Gastrocnemius medialis (tissue), 4 donors: Measurements from ENCODE around the gene BST2. TPM values are rescaled to one million over a fixed set of nuclear protein-coding genes. Genes with fewer than 3 reads are reported as not detected.

Source experiments
- ATAC-seq, 2 donors: fragments of 150-250 bp; one replicate each; pipeline ENCODE4 v1.9.1; 2016
- DNase-seq, 2 donors: peaks; one replicate each; pipeline ENCODE4 v3.0.0-alpha.2; 2019
- H3K27ac ChIP-seq, 4 donors: fragments of 200-600 bp; sonication (generic); 1 replicate in 1 of 4; 2 replicates in 3 of 4; pipeline ENCODE4 v1.5.1; 2016 to 2018; ENCODE audit warnings: mild to moderate bottlenecking in 2 of 4, moderate library complexity in 1 of 4
- H3K27me3 ChIP-seq, 3 donors: fragments of 200-600 bp; sonication (generic) in 2 of 3; 1 replicate in 1 of 3; 2 replicates in 2 of 3; pipeline versions ENCODE4 v1.5.1 to v1.6.0; 2016 to 2019; ENCODE audit warnings: mild to moderate bottlenecking in 1 of 3, moderate library complexity in 1 of 3
- H3K36me3 ChIP-seq, 2 donors: fragments of 200-600 bp; sonication (generic) in 1 of 2; one replicate each; pipeline ENCODE4 v1.5.1; 2017 to 2018
- H3K4me1 ChIP-seq, 2 donors: fragments of 200-600 bp; sonication (generic) in 1 of 2; one replicate each; pipeline ENCODE4 v1.5.1; 2016 to 2017; ENCODE audit warnings: mild to moderate bottlenecking in 2 of 2
- H3K4me3 ChIP-seq, 4 donors: fragments of 200-600 bp; sonication (generic) in 3 of 4; 1 replicate in 1 of 4; 2 replicates in 3 of 4; pipeline ENCODE4 v1.5.1; 2016 to 2019; ENCODE audit warnings: mild to moderate bottlenecking in 2 of 4
- H3K9me3 ChIP-seq, 3 donors: fragments of 200-600 bp; sonication (generic) in 2 of 3; 1 replicate in 1 of 3; 2 replicates in 2 of 3; pipeline ENCODE4 v1.5.1; 2016 to 2019
- POLR2A ChIP-seq, 2 donors: fragments of 450-650 bp; IDR thresholded peaks; one replicate each; pipeline ENCODE4 v1.6.1; 2017; ENCODE audit warnings: antibody characterized with exemption in 2 of 2, mild to moderate bottlenecking in 2 of 2, moderate library complexity in 2 of 2
- in situ Hi-C, 4 donors: fragments of 200-750 bp; cut with MboI; loops; one replicate each; pipeline versions ENCODE4 v1.15.0 to v1.8.0; 2017; ENCODE audit warnings: low sequenced_read_pairs in 4 of 4
- intact Hi-C: fragments of 100-400 bp; cut with DNase I; formaldehyde crosslinking; loops from one replicate; pipeline ENCODE4 v1.15.1; 2023; ENCODE audit warnings: low total_unique reads
- total RNA-seq, 4 donors: library from RNA; depleted of rRNA; stranded (reverse); fragments of >200 nt; gene quantifications; one replicate each; pipeline versions ENCODE4 v1.1.0 to v1.2.3, GENCODE V29; 2016
- TF ChIP-seq, protein P1 (sequence below), 5 experiments: fragments of 450-650 bp in 3 of 5; fragments of 200-600 bp in 2 of 5; sonication (generic) in 2 of 5; IDR thresholded peaks in 4 of 5; conservative IDR thresholded peaks in 1 of 5; 1 replicate in 4 of 5; 2 replicates in 1 of 5; pipeline ENCODE4 v1.5.1; 2016 to 2019; ENCODE audit warnings: antibody characterized with exemption in 5 of 5, mild to moderate bottlenecking in 3 of 5, moderate library complexity in 3 of 5

The BST2 gene
- total RNA-seq, 4 donors from 2014 or later = 19.0 to 28.2 (median 23.1) TPM

DNA sequence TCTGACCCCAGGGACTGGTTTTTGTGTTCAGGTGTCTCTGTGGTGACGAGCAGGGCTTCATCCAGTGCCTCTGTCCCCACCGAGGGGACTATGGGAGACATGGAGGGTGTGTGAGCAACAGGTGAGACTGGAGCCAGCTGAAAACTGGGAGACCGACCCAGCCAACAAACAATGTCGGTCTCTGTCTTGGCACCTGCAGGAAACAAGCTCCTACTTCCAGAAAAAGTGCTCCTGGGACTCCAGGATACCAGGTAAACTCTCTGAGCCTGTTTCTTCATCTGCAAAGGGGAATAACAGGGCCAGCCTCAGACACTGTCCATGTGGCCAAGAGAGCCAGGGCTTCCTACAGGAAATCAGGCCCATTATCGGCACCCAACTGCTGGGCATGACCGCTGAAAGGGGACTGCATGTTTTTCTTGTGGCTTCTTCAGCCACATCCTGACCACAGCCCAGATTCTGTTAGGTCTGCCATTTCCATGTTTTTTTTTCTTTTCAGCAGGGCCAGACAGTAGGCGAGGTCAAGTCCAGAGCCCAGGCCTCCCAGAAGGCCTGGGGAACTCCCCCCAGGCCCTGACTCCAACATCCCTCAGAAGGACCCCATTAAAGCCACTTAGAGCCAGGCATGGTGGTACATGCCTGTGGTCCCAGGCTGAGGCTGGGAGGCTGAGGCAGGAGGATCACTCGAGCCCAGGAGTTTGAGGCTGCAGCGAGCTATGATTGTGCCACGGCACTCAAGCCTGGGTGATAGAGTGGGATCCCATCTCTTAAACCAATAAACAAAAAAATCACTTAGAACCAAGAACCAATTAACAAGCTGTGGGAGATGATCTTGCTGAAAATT is 836 bp upstream of the BST2 start:
- ATAC-seq = no peak
- Histone ChIP-seq H3K36me3 (no peaks in the 10 kb centered on the region), H3K9me3 (no peaks in the 10 kb centered on the region), H3K27me3 (peaks cover 0 to 2% (median 0%) of the 10 kb centered on the region in 3 donors), H3K27ac (peak overlapping the region; percentile 49 to 82 (median 82)), H3K4me3 (peak overlapping the region; percentile 20 to 60 (median 48)), H3K4me1 (peaks cover 0 to 7% of the 10 kb centered on the region in 2 donors)
- TF ChIP-seq, protein P1, sequence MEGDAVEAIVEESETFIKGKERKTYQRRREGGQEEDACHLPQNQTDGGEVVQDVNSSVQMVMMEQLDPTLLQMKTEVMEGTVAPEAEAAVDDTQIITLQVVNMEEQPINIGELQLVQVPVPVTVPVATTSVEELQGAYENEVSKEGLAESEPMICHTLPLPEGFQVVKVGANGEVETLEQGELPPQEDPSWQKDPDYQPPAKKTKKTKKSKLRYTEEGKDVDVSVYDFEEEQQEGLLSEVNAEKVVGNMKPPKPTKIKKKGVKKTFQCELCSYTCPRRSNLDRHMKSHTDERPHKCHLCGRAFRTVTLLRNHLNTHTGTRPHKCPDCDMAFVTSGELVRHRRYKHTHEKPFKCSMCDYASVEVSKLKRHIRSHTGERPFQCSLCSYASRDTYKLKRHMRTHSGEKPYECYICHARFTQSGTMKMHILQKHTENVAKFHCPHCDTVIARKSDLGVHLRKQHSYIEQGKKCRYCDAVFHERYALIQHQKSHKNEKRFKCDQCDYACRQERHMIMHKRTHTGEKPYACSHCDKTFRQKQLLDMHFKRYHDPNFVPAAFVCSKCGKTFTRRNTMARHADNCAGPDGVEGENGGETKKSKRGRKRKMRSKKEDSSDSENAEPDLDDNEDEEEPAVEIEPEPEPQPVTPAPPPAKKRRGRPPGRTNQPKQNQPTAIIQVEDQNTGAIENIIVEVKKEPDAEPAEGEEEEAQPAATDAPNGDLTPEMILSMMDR (IDR thresholded peaks at IDR 0.05 in 4 of 5, conservative IDR thresholded peaks at IDR 0.05 in 1 of 5) = no peak
- TF ChIP-seq POLR2A (IDR thresholded peaks at IDR 0.05) = no peak
- intact Hi-C loops (no loop called here), in situ Hi-C loops (no loop called here)
- no peak for DNase-seq

DNA sequence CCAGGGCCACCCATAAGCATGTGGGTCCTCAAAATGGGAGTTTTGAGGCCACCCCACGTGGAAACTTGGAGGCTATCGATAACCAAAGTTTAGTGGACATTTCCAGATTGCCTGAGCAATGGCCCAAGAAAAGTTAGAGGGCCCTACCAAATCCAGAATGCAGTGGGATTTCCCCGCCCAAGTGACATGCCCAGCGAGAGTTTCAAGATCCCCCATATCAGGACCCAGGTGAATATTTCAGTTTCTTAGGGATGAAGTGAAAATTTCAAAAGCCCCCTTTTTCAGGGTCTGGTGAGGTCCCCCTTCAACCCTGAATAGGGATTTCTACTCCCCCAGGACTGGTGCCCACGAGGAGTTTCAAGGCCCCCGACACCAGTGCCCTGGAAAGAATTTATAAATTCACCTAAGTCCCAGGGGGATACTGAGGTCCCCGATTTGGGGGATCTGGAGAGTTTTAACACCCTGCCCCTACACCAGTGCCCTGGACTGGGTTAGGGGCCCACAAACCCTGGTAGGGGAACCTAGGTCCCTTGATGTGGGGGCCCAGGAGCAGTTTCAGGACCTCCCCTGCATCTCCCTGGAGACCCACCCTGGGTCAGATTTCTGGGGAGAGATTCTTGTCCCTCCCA is 695 bp downstream of the BST2 start:
- in situ Hi-C loops = no loop called here
- H3K4me1 ChIP-seq = peaks cover 0 to 7% of the 10 kb centered on the region in 2 donors
- peak overlapping the region; percentile 46 to 60 (median 52) for H3K4me3 ChIP-seq
- DNase-seq = no peak
- ATAC-seq = no peak
- H3K36me3 ChIP-seq = no peaks in the 10 kb centered on the region
- peaks cover 0 to 2% (median 0%) of the 10 kb centered on the region in 3 donors for H3K27me3 ChIP-seq
- intact Hi-C loops = no loop called here
- H3K9me3 ChIP-seq = no peaks in the 10 kb centered on the region
- peak overlapping the region; percentile 73 to 82 (median 82) for H3K27ac ChIP-seq
- TF ChIP-seq, protein P1 (IDR thresholded peaks at IDR 0.05 in 4 of 5, conservative IDR thresholded peaks at IDR 0.05 in 1 of 5) = no peak
- no peak for TF ChIP-seq POLR2A (IDR thresholded peaks at IDR 0.05)

DNA sequence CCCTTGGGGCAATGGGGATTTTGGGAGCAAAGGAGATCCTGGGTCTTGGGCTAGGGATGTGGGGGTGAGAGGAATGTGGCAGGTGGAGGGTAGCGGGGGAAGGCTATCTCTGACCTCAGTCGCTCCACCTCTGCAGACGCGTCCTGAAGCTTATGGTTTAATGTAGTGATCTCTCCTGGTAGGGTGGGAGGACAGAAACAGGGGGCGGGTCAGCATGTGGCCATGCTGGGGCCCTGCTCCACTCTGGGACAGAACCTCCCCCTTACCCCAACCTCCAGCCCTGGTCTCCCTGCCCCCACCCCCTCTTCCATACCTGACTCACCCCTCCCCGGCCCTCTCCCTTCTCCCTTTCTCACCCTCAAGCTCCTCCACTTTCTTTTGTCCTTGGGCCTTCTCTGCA is 1.4 kb downstream of the BST2 start:
- TF ChIP-seq POLR2A (IDR thresholded peaks at IDR 0.05) = no peak
- TF ChIP-seq, protein P1 (IDR thresholded peaks at IDR 0.05 in 4 of 5, conservative IDR thresholded peaks at IDR 0.05 in 1 of 5) = no peak
- DNase-seq (no peak), ATAC-seq (no peak)
- no peaks in the 10 kb centered on the region for H3K36me3 ChIP-seq
- no peaks in the 10 kb centered on the region for H3K9me3 ChIP-seq
- in situ Hi-C loops (no loop called here), intact Hi-C loops (no loop called here)
- peaks cover 0 to 2% (median 0%) of the 10 kb centered on the region in 3 donors for H3K27me3 ChIP-seq
- H3K4me3 ChIP-seq = peak overlapping the region; percentile 46 to 60 (median 52)
- peaks cover 0 to 7% of the 10 kb centered on the region in 2 donors for H3K4me1 ChIP-seq
- peak overlapping the region; percentile 44 to 82 (median 82) for H3K27ac ChIP-seq

DNA sequence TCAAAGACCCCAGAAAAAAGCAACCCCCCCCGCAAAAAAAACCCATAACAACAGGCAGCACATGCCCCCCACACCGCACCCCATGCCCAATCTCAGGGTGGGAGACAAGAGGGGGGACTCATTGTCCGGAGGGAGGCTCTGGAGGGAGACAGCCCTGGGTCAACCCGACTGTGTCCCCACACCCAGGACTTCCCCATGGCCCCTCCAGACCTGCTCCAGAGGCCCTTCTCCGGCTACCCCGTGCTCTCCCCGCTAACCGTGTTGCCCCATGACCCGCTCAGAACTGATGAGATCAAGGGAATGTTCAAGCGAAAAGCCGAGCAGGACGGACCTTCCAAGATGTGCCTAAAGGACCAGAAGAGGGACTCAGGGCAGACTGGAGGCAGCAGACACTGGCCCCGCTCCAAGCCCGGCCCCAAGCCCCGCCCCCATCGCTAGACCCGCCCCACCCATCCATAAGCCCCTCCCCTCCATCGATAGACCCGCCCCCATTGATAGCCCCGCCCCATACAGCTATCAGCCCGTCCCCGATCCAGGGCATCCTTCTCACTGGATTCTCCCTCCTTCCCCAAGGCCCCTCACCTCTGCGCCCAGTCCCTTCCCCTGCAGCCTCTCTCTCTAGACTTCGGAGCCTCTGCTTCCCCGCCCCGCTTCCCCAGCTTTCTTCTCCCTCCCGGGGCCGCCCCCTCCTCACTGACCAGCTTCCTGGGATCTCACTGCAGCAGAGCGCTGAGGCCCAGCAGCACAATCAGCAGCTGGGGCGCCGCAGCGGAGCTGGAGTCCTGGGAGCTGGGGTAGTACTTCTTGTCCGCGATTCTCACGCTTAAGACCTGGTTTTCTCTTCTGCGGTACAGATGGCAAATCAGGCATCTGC is 2.2 kb downstream of the BST2 start:
- ATAC-seq = no peak
- in situ Hi-C loops = no loop called here
- H3K36me3 ChIP-seq = no peaks in the 10 kb centered on the region
- TF ChIP-seq POLR2A (IDR thresholded peaks at IDR 0.05) = no peak
- TF ChIP-seq, protein P1 (IDR thresholded peaks at IDR 0.05 in 4 of 5, conservative IDR thresholded peaks at IDR 0.05 in 1 of 5) = no peak
- DNase-seq = no peak
- peaks cover 0 to 2% (median 0%) of the 10 kb centered on the region in 3 donors for H3K27me3 ChIP-seq
- peak overlapping the region in 3 of 4 donors; percentile 81 to 82 (median 82) for H3K27ac ChIP-seq
- H3K4me1 ChIP-seq = peaks cover 0 to 7% of the 10 kb centered on the region in 2 donors
- peak overlapping the region in 2 of 4 donors; percentile 53 to 60 for H3K4me3 ChIP-seq
- intact Hi-C loops = no loop called here
- H3K9me3 ChIP-seq = no peaks in the 10 kb centered on the region
